Parathyroid adenoma (tissue), 2 donors: ENCODE data around the gene ANO9.

Source experiments
- H2AFZ ChIP-seq: fragments of 300-600 bp; sonication (generic); one replicate; pipeline ENCODE4 v1.7.0; 2017; ENCODE audit warnings: antibody characterized with exemption, mild to moderate bottlenecking
- H3K27ac ChIP-seq: fragments of 300-600 bp; sonication (generic); one replicate; pipeline ENCODE4 v1.7.0; 2017
- H3K27me3 ChIP-seq: fragments of 300-600 bp; sonication (generic); one replicate; pipeline ENCODE4 v1.7.0; 2017; ENCODE audit warnings: low read length; ENCODE audit not compliant: control insufficient read depth, insufficient read depth
- H3K36me3 ChIP-seq: fragments of 300-600 bp; sonication (generic); one replicate; pipeline ENCODE4 v1.7.0; 2017; ENCODE audit warnings: low read length; ENCODE audit not compliant: control insufficient read depth, insufficient read depth
- H3K4me1 ChIP-seq: fragments of 300-600 bp; sonication (generic); one replicate; pipeline ENCODE4 v1.7.0; 2017; ENCODE audit warnings: control low read depth
- H3K4me2 ChIP-seq: fragments of 300-600 bp; sonication (generic); one replicate; pipeline ENCODE4 v1.7.0; 2017; ENCODE audit warnings: low read length
- H3K4me3 ChIP-seq: fragments of 300-600 bp; sonication (generic); one replicate; pipeline ENCODE4 v1.7.0; 2017; ENCODE audit warnings: low read depth, low read length
- H3K79me2 ChIP-seq: fragments of 300-600 bp; sonication (generic); one replicate; pipeline ENCODE4 v1.7.0; 2017; ENCODE audit warnings: control low read depth
- H3K9ac ChIP-seq: fragments of 300-600 bp; sonication (generic); one replicate; pipeline ENCODE4 v1.7.0; 2017; ENCODE audit warnings: mild to moderate bottlenecking
- H3K9me3 ChIP-seq: fragments of 300-600 bp; sonication (generic); one replicate; pipeline ENCODE4 v1.7.0; 2017; ENCODE audit warnings: low read length; ENCODE audit not compliant: control insufficient read depth
- CTCF ChIP-seq: fragments of 300-600 bp; sonication (generic); IDR thresholded peaks from one replicate; pipeline ENCODE4 v1.7.0; 2017; ENCODE audit warnings: antibody characterized with exemption, mild to moderate bottlenecking
- donor health status: primary hyperparathyroidism.

The ANO9 gene

GRCh38 chr11:385594-386351, 56.0 kb downstream of the ANO9 start:
- H3K36me3 ChIP-seq = no peaks in the 10 kb centered on the region
- H3K79me2 ChIP-seq = no peaks in the 10 kb centered on the region
- H3K9me3 ChIP-seq = no peaks in the 10 kb centered on the region
- TF ChIP-seq CTCF = no peak
- no peaks in the 10 kb centered on the region for H3K4me1 ChIP-seq
- H3K27me3 ChIP-seq = no peaks in the 10 kb centered on the region
- H3K27ac ChIP-seq = no peak overlapping the region
- no peak overlapping the region for H3K4me2 ChIP-seq
- H2AFZ ChIP-seq = no peak overlapping the region
- H3K9ac ChIP-seq = no peak overlapping the region
- no peak overlapping the region for H3K4me3 ChIP-seq

GRCh38 chr11:384511-384910, 57.3 kb downstream of the ANO9 start:
- H3K9ac ChIP-seq = no peak overlapping the region
- no peaks in the 10 kb centered on the region for H3K27me3 ChIP-seq
- H3K36me3 ChIP-seq = no peaks in the 10 kb centered on the region
- no peaks in the 10 kb centered on the region for H3K79me2 ChIP-seq
- no peak overlapping the region for H3K4me2 ChIP-seq
- H3K9me3 ChIP-seq = no peaks in the 10 kb centered on the region
- no peaks in the 10 kb centered on the region for H3K4me1 ChIP-seq
- H3K4me3 ChIP-seq = no peak overlapping the region
- H3K27ac ChIP-seq = no peak overlapping the region
- TF ChIP-seq CTCF = no peak
- H2AFZ ChIP-seq = no peak overlapping the region

- H3K36me3 ChIP-seq = no peaks in the 10 kb centered on the region
- no peak for TF ChIP-seq CTCF
- no peak overlapping the region for H3K4me2 ChIP-seq
- H3K27me3 ChIP-seq = no peaks in the 10 kb centered on the region
- no peak overlapping the region for H3K9ac ChIP-seq
- H3K9me3 ChIP-seq = no peaks in the 10 kb centered on the region
- H2AFZ ChIP-seq = no peak overlapping the region
- H3K27ac ChIP-seq = no peak overlapping the region
- H3K4me3 ChIP-seq = no peak overlapping the region
- no peaks in the 10 kb centered on the region for H3K4me1 ChIP-seq
- H3K79me2 ChIP-seq = no peaks in the 10 kb centered on the region
Observed at GRCh38 chr11:383431-383830, 58.4 kb downstream of the ANO9 start.

GRCh38 chr11:382081-382629, 59.7 kb downstream of the ANO9 start:
- Histone ChIP-seq H3K79me2 (no peaks in the 10 kb centered on the region), H3K9ac (no peak overlapping the region), H3K4me3 (no peak overlapping the region), H3K9me3 (no peaks in the 10 kb centered on the region), H3K4me2 (no peak overlapping the region), H3K4me1 (no peaks in the 10 kb centered on the region), H3K27me3 (no peaks in the 10 kb centered on the region), H3K27ac (no peak overlapping the region), H2AFZ (no peak overlapping the region), H3K36me3 (no peaks in the 10 kb centered on the region)
- no peak for TF ChIP-seq CTCF
